T-helper 2 cell treated with Interferon-gamma antibody and Interleukin-4, amounts not matched to agents 5 μg/mL and 100 μg/mL, for 36 hours (primary cell): Measurements from ENCODE around the gene FHOD3.

Experiments used
- DNase-seq: peaks from one replicate; pipeline ENCODE4 v3.0.0; 2021; ENCODE audit warnings: low spot score
- H3K27ac Mint-ChIP-seq: one replicate; pipeline ENCODE4 v1.8.0; 2021; ENCODE audit warnings: mild to moderate bottlenecking, mixed read lengths
- H3K27me3 Mint-ChIP-seq: one replicate; pipeline ENCODE4 v1.8.0; 2021; ENCODE audit warnings: low read depth, mixed read lengths
- H3K36me3 Mint-ChIP-seq: one replicate; pipeline ENCODE4 v1.8.0; 2021; ENCODE audit warnings: low read depth, mixed read lengths
- H3K4me1 Mint-ChIP-seq: one replicate; pipeline ENCODE4 v1.8.0; 2021; ENCODE audit warnings: low read depth, mixed read lengths
- H3K4me3 Mint-ChIP-seq: one replicate; pipeline ENCODE4 v1.8.0; 2022; ENCODE audit warnings: mild to moderate bottlenecking, moderate library complexity, mixed read lengths
- H3K9me3 Mint-ChIP-seq: one replicate; pipeline ENCODE4 v1.8.0; 2021; ENCODE audit warnings: mixed read lengths

The FHOD3 gene

DNA sequence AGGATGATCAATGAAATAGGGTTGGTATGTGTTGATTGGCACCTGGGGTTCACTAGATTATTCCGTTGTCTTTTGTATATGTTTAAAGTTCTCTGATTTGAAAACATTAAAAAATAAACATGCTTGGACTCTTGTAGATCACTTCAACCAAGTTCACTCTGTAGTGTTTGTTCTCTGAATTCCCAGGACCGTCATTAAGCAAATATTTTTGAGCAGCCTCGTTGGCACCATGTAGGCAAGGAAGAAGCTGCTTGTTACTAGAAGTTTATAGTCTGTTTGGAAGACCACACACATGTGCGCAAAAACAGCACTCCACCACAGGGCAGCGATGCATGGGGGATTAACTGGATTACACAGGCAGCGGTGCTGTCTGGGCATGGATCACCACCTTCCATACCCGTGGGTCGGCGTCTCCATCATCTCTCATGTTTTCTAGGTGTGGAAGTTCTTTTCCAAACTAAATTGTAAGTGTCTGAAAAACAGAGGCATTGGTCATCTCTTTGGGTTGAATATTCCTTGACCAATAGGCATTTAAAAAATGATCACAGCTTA, 212.2 kb downstream of the FHOD3 start:
- Mint-ChIP-seq H3K27me3 (peaks cover 3% of the 10 kb centered on the region), H3K27ac (no peak overlapping the region), H3K9me3 (no peaks in the 10 kb centered on the region), H3K4me3 (no peak overlapping the region), H3K36me3 (no peaks in the 10 kb centered on the region), H3K4me1 (no peaks in the 10 kb centered on the region)
- DNase-seq: no peak

- no peaks in the 10 kb centered on the region for H3K27me3 Mint-ChIP-seq
Observed at GRCh38 chr18:36511791-36512352, 214.4 kb downstream of the FHOD3 start.

GRCh38 chr18:36513556-36513955, 216.0 kb downstream of the FHOD3 start:
- Mint-ChIP-seq H3K27me3 (no peaks in the 10 kb centered on the region), H3K27ac (no peak overlapping the region), H3K36me3 (no peaks in the 10 kb centered on the region), H3K4me3 (no peak overlapping the region), H3K9me3 (no peaks in the 10 kb centered on the region), H3K4me1 (no peaks in the 10 kb centered on the region)
- DNase-seq: no peak

More at GRCh38 chr18:36511791-36512352, 214.4 kb downstream of the FHOD3 start:
- H3K4me3 Mint-ChIP-seq: no peak overlapping the region
- no peak overlapping the region for H3K27ac Mint-ChIP-seq
- no peaks in the 10 kb centered on the region for H3K4me1 Mint-ChIP-seq
- H3K9me3 Mint-ChIP-seq: no peaks in the 10 kb centered on the region
- no peaks in the 10 kb centered on the region for H3K36me3 Mint-ChIP-seq
- no peak for DNase-seq

GRCh38 chr18:36514778-36515177, 217.3 kb downstream of the FHOD3 start:
- no peaks in the 10 kb centered on the region for H3K9me3 Mint-ChIP-seq
- H3K36me3 Mint-ChIP-seq: no peaks in the 10 kb centered on the region
- no peak overlapping the region for H3K27ac Mint-ChIP-seq
- no peaks in the 10 kb centered on the region for H3K27me3 Mint-ChIP-seq
- H3K4me3 Mint-ChIP-seq: no peak overlapping the region
- DNase-seq: no peak
- no peaks in the 10 kb centered on the region for H3K4me1 Mint-ChIP-seq

- Mint-ChIP-seq H3K36me3 (no peaks in the 10 kb centered on the region), H3K4me1 (no peaks in the 10 kb centered on the region), H3K27me3 (no peaks in the 10 kb centered on the region), H3K4me3 (no peak overlapping the region), H3K9me3 (no peaks in the 10 kb centered on the region), H3K27ac (no peak overlapping the region)
- no peak for DNase-seq
Observed at GRCh38 chr18:36516258-36516657, 218.7 kb downstream of the FHOD3 start.

DNA sequence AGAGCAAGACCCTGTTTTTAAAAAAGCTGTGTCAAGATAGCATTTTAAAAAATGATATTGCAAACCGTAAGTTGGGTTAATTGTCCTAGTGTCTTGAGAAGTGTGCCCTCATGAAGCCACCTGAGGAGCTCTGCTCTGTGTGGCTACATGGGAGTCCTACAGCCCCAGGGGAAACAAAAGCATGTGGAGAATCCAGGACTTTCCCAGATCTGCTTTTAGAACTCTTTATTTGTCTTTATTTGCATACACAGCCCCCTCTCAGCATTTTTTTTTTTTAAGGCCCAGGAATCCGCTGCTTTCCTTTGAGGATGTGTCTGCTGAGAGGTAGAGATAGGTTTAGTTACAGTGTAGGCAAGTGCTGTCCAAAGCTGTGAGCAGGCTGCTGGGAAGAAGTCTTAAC, 219.2 kb downstream of the FHOD3 start:
- no peak for DNase-seq
- Mint-ChIP-seq H3K27me3 (no peaks in the 10 kb centered on the region), H3K9me3 (no peaks in the 10 kb centered on the region), H3K27ac (no peak overlapping the region), H3K4me1 (no peaks in the 10 kb centered on the region), H3K36me3 (no peaks in the 10 kb centered on the region), H3K4me3 (no peak overlapping the region)

- Mint-ChIP-seq H3K27ac (no peak overlapping the region), H3K9me3 (no peaks in the 10 kb centered on the region), H3K4me1 (no peaks in the 10 kb centered on the region), H3K4me3 (no peak overlapping the region), H3K36me3 (no peaks in the 10 kb centered on the region), H3K27me3 (no peaks in the 10 kb centered on the region)
- no peak for DNase-seq
Observed at GRCh38 chr18:36518839-36519238, 221.3 kb downstream of the FHOD3 start.

DNA sequence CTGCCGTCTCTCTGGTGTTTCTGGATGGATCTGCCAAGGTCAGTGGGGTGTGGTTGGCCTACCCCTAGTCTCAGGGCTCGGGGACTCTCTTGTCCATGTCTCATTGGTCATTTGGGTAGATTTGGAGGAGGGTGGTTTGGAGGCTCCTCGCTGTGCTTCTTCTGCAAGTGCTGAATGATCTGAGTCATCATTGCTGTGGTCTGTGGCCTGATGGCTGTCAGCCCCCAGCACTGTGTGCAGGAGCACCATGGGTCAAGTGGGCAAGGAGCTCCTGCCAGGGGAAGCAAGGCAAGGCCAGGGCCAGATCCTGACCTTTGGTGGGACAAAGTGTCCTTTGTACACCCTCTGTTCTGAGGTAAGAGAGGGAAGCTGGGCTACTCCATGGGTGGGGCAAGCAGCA, 221.8 kb downstream of the FHOD3 start:
- no peak for DNase-seq
- H3K36me3 Mint-ChIP-seq: no peaks in the 10 kb centered on the region
- no peaks in the 10 kb centered on the region for H3K4me1 Mint-ChIP-seq
- H3K27ac Mint-ChIP-seq: no peak overlapping the region
- H3K4me3 Mint-ChIP-seq: no peak overlapping the region
- no peaks in the 10 kb centered on the region for H3K27me3 Mint-ChIP-seq
- no peaks in the 10 kb centered on the region for H3K9me3 Mint-ChIP-seq

DNA sequence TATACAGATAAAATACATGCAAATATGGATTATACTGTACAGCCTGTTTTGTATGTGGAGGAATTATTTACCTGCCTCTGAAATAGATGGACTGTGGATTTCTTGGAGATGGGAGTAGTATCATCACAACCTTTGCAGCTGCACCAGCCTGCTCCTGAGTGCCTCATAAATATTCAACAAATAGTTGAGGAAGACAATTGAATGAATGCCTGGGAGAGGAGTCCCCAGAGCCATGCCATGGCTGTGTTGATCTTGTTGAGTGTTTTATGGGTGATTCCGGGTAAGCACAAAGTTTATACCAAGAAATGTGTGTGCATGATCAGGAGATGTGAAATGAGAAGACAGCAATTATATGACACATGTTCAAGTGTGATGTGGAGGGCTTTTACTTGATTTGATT, 225.0 kb downstream of the FHOD3 start:
- Mint-ChIP-seq H3K4me3 (no peak overlapping the region), H3K27me3 (no peaks in the 10 kb centered on the region), H3K27ac (no peak overlapping the region), H3K4me1 (no peaks in the 10 kb centered on the region), H3K9me3 (no peaks in the 10 kb centered on the region), H3K36me3 (no peaks in the 10 kb centered on the region)
- no peak for DNase-seq

GRCh38 chr18:36525913-36526312, 228.4 kb downstream of the FHOD3 start:
- no peaks in the 10 kb centered on the region for H3K27me3 Mint-ChIP-seq
- H3K27ac Mint-ChIP-seq: no peak overlapping the region
- no peak overlapping the region for H3K4me3 Mint-ChIP-seq
- no peaks in the 10 kb centered on the region for H3K9me3 Mint-ChIP-seq
- no peak for DNase-seq
- H3K36me3 Mint-ChIP-seq: no peaks in the 10 kb centered on the region
- no peaks in the 10 kb centered on the region for H3K4me1 Mint-ChIP-seq

DNA sequence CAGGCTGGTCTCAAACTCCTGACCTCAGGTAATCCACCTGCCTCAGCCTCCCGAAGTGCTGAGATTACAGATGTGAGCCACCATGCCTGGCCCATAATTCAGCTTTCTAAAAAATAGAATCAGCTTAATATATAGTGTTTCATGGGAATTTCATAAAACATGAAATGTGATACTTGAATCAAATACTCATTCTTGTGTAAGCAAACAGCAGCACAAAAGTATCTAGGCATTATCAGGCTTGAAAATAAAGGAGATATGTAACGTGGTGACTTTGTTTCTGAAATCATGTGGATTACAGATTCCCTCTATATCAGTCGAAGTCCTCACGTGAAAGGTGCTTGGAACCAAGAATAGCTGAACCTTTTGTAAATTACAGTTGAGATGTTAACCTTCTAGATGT, 229.1 kb downstream of the FHOD3 start:
- Mint-ChIP-seq H3K27me3 (no peaks in the 10 kb centered on the region), H3K36me3 (no peaks in the 10 kb centered on the region), H3K4me3 (no peak overlapping the region)

DNA sequence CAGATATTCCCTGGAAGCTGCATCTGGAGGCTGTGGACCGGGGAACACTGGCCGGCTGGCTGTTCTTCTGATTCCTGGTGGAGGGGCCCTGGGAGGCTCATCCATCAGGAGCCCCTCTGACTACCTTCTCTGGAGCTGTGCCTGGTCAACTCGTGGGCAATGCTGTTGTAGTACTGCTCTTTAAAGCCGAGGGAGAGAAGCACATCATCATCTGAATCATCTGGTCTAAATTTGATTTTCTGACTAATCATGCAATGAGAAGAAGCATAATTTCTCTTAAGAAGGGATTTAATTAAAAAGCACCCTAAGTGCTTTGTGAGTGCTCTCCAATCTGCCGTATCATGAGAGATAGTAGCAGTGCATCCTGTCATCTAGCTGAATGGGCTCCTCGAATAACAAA, 229.5 kb downstream of the FHOD3 start:
- H3K9me3 Mint-ChIP-seq: no peaks in the 10 kb centered on the region

More for the DNA sequence above, 229.1 kb downstream of the FHOD3 start:
- Mint-ChIP-seq H3K9me3 (no peaks in the 10 kb centered on the region), H3K4me1 (no peaks in the 10 kb centered on the region), H3K27ac (no peak overlapping the region)
- DNase-seq: no peak

DNA sequence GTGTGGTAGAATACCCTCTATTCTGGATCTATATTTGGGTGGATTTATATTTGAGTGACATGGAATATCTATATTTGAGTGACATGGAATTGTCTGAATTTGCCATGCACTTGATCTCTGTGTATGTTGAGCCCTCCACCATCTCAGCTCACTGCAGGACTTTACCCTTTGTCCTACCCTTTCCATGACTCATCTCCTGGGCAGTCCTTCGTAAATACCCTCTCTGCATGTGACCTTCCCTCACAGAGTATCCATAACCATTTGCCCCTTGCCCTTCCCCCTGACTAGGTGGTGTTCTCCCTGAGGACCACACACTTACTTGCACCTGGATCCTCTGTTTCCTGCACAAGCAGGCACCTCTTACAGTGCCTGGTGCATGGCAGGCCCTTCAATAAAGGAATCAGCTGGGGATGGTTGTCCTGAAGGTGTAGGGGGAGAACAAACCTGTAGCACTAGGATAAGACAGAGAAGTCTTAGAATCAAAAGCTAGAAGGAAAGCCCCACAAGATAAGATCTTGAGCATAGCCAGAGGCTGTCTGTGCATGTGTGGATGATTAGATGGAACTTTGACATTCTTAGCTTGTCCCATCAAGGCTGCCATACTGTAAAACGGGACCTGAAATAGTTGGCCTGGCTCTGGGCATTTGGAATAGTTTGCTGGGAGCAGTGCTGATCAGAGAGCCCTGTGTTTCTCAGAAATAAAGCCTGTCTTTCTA, 230.4 kb downstream of the FHOD3 start:
- Mint-ChIP-seq H3K4me3 (no peak overlapping the region), H3K9me3 (no peaks in the 10 kb centered on the region), H3K4me1 (no peaks in the 10 kb centered on the region), H3K36me3 (no peaks in the 10 kb centered on the region), H3K27me3 (no peaks in the 10 kb centered on the region), H3K27ac (no peak overlapping the region)
- no peak for DNase-seq

More for the DNA sequence above, 229.5 kb downstream of the FHOD3 start:
- no peak for DNase-seq
- Mint-ChIP-seq H3K36me3 (no peaks in the 10 kb centered on the region), H3K4me3 (no peak overlapping the region), H3K4me1 (no peaks in the 10 kb centered on the region), H3K27ac (no peak overlapping the region), H3K27me3 (no peaks in the 10 kb centered on the region)

GRCh38 chr18:36529747-36530146, 232.2 kb downstream of the FHOD3 start:
- Mint-ChIP-seq H3K36me3 (no peaks in the 10 kb centered on the region), H3K9me3 (no peaks in the 10 kb centered on the region), H3K27me3 (no peaks in the 10 kb centered on the region), H3K4me3 (no peak overlapping the region), H3K27ac (no peak overlapping the region), H3K4me1 (peaks cover 4% of the 10 kb centered on the region)
- DNase-seq: no peak
